Epidermal melanocyte (primary cell): Measurements from ENCODE around the gene MAEA.
"Not testable (repeated sequence)": the region's sequence is repeated elsewhere in the genome, so short reads cannot be mapped to it uniquely, and the experiment has no call there.

Experiments
- DNase-seq: peaks from one replicate; pipeline ENCODE4 v3.0.0; 2011; ENCODE audit warnings: low spot score; ENCODE audit not compliant: insufficient read length

MAEA gene

DNA sequence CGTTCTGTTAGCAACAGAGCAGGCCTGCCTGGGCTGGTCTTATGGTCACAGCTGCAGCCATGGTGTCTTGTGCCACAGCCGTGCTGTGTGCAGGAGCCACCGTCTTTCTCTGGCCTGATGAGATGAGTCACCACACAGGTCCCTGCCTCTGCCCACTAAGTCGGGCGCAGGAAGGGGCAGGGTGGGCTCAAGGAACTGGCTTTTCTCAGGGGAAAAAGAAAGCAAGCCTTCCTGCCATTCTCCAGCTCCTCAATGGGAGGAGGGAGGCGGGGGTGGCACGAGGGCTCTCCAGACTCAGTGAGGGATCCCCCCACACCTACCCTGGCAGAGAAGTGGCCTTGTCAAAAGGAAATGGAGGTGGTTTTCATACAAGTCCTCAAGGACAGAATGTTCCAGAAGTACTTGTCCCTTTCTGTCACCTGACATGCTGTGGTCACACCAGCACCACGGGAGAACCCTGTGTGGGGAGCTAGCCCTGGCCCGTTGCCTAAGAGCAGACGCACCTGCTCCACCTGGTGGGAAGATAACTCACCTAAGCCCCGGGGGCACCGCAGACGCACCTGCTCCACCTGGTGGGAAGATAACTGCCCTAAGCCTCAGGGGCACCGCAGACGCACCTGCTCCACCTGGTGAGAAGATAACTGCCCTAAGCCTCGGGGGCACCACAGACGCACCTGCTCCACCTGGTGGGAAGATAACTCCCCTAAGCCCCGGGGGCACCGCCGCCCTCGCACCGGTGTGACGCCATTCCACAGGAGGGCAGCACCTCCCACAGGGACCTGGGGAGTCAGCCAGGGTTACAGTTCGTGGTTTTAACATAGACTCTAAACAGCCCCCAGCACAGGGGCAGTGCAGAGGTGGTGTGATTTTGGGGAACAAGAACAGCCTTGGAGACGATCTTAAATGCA lies 75.8 kb downstream of the MAEA start:
- DNase-seq: no peak

DNA sequence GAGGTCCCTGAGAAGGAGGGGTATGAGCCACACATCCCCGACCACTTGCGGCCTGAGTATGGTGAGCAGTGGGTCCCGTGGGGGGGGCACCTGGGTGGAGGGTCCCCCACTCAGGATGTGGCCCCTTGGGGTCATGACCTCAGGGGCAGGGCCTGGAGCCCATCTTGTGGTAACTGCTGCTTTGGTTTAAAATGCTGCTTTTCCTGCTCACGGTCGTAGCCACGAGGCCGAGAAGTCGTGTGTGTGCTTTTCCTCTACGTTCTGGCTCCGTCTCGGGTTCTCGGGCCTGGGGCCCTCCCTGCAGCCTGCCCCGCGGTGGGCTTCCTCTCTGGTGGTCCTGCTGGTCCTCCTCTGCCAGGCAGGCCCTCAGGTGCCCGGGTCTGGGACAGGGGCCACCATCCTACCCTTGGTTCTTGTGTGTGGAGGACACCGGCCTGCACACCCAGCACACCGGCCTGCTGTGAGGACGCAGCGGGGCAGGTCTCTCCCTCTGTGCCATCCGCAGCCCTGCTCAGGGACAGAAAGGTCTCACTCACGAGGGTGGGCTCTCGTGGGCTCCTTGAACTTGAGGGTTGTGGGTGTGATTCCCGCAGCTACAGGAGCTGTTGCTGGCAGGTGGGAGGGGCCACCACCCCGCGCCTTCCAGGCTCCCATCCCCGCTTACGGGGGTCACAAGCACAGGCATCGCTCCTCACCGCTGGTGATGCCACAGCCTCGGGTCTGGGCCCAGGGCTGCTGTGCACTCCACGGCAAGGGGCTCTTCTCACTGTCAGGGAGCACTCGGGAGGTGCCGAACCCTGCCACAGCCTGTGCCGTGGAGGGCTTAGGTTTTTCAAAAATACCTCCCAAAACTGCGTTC lies 76.9 kb downstream of the MAEA start:
- DNase-seq: no peak

DNA sequence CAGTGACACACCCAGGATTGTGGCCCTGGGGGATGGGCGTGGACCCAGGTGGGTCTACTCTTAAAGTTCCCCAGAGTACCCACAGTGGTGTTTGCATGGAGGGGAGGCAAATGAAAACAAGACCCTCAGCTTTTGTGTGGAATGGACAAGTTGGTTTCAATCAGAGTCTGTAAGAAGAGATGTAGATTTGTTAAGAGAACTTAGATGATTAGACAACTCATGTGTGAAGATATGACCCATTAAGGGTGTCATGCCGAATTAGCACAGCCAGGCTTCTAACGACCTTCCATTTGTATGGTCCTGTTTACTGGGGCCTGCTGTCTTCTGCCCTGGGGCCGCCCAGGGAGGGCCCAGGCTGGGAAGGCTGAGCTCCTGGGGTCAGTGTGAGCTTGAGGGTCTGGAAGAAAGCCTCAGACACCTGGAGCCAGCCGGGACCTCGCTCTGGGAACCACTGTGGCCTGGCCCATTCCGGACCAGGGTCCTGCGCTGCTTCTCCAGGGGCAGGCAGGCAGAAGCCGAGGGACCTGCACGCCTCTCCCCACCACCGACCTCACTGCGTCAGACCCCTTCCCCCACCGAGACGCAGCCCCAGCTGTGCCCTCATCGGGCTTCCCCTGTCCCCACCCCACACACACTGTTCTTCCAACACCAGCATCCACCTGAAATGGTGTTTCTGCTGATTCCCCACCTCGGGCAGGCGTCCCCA lies 77.7 kb downstream of the MAEA start:
- no peak for DNase-seq

DNA sequence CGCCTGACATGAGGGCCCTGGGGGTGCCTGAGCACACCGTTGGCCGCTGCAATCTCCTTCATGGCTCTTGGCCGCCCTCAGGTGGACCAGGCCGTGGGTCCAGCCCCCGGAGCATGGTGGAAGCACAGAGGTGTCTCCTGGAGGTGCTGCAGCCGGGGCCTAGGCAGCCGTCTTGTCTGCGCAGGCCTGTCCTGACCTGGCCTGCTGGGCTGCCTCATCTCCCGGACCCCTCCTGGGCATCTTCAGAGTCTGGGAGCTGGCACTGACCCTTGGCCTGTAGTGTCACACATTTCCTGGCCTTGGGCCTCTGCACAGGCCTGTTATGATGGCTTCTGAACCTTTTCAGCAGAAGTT lies 78.2 kb downstream of the MAEA start:
- DNase-seq: no peak

DNA sequence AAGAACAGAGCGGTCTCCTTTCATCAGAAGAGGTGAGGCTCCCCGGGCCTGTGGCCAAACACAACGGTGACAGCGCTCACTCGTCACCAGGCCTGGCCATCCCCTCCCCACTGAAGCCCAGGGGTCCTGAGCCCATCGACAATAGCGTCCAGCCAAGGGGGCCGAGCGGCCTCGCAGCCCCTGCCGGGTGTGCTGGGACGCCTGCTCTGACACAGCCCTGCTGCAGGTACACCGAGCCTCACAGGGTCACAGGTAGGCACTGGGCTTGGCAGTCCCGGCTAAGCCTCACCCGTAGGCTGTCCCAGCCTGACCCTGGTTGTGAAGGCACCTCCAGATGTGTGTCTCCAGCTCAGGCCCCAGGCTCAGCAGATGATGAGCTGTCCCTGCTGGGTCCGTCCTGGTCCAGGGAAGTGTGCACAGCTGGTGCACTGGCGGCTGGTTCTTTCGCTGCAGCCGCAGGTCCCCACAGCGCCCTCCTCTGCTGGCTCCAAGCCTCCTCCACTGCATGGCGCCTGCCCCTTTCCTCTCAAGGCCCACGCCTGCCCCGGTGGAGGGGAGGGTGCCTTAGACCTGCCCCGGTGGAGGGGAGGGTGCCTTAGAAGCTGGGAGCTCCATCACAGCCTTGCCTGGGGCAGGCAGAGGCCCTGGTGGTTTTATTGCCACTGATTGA lies 78.9 kb downstream of the MAEA start:
- no peak for DNase-seq

DNA sequence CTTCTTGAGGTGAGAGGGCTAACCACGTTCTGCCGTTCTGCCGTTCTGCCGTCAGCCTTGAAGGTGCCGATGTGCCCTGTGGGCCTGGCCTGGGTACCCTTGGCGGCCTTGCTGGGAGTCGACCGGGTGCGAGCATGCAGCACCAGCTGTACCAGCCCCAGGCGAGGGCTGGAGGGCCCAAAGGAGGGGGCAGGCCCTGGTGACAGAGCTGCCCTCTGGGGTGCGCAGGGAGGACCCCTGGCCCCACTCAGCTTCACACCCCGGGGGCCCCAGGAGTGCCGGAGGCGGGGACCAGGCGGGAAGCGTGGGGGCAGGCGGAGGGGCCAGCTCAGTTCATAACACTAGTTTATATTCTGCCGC lies 79.4 kb downstream of the MAEA start:
- DNase-seq: no peak

DNA sequence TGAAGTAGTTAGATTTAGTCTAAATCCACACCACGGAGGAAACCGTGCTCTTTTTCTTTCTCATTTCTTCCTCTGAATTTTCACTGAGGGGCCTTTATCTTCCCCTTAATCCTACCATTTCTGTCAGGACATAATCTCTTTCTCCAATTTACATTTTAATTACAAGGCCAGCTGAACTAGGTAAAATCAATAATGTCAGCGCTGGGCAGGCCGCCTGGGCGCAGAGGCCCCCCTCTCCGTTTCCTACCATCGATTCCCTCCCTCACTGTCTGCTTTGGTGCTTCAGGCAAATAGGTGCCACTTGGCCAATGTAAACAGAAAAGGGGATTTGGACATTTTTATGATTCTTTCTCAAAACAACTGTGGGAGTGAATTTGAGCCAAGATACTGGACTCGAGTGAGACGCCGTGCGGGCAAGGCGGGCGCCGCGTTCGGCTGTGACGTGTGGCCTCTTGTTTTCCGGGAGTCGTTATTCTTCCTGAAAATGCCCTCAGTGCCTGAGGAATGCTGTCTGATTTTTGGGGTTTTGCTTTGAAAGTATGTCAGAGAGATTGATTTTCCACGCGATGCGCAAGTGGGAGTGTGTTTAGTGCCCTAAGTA lies 79.9 kb downstream of the MAEA start:
- DNase-seq: no peak

DNA sequence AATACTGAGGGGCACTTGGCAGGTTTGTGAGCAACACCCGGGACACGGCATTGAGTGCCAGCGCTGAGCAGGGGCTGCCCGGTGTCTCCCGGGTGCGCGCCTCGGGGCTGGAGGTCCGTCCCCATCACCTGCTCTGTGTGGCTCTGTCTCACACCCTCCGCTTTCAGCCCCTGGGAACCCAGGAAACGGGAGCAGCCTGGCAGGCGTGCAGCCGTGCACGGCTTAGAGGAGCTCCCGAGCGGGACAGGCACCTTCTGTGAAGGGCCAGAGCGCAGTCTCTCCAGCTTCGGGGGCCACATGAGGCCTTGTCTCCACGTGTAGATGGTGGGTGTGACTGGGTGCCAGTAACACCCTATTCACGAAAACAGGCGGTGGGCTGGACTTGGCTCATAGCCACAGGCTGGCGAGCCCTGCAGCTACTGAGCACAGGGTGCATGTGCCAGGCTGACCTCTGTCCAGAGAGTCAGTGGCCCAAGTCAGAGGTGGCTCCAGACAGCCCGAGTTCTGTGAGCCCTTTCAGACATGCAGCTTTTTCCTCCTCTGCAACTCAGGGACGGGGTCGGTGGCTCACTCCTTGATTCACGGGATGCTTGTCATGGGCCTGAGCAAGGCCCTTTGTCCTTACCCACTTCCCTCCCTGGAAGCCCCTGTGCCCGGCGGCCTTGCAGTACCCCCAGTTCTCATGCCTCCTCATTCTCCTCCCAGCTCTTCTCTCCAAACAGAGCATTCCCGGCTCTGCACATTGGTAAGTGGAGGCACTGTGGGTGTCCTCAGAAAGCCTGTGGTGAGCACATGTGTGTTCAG lies 80.8 kb downstream of the MAEA start:
- no peak for DNase-seq

DNA sequence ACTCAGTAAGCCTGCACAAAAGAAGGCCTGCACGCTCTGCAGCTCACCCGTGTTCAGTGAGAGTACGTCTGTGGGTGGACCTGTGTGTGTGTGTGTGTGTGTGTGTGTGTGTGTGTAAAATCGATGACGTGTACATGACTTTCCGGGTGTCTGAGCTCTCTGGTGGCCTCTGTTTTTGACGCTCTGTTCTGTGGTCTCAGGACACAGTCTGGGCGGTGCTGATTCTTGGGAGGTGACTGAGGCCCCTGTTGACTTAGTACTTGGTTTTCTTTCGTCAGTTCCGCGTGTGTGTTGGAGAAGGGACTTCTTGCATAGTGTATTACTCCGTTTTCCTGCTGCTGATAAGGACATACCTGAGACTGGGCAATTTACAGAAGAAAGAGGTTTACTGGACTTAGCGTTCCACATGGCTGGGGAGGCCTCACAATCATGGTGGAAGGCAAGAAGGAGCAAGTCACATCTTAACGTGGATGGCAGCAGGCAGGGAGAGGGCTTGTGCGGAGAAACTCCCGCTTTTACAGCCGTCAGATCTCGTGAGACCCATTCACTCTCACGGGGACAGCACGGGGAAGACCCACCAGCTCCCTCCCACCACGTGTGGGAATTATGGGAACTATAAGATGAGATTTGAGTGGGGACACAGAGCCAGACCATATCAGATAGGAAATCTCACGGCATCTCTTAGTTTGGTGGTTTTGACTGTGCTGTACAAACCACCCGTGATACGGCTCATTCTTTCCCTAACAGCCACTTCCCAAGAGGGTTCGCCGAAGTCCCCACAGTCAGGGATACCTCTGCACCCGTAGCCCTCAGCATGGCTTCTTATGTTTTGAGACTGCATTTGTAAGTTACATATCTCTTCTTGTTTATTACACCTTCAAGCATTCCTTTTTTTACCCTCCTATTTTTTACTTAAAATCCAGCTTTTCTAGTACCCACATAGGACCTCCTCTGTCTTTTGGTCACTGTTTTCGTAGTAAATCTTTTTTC lies 81.8 kb downstream of the MAEA start:
- DNase-seq: no peak

DNA sequence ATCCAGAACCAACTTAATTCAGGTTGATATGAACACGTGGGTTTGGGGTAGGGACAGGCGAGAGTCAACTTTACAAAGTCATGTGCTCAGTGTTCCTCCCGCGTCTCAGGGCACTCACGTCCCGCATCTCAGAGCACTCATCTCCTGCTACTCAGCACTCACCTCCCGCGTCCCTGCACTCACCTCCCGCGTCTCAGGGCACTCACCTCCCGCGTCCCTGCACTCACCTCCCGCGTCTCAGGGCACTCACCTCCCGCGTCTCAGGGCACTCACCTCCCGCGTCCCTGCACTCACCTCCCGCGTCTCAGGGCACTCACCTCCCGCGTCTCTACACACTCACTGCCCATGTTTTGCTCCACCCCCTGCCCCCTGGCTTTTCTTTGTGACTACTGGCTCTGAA lies 82.9 kb downstream of the MAEA start:
- DNase-seq: not testable (repeated sequence)

DNA sequence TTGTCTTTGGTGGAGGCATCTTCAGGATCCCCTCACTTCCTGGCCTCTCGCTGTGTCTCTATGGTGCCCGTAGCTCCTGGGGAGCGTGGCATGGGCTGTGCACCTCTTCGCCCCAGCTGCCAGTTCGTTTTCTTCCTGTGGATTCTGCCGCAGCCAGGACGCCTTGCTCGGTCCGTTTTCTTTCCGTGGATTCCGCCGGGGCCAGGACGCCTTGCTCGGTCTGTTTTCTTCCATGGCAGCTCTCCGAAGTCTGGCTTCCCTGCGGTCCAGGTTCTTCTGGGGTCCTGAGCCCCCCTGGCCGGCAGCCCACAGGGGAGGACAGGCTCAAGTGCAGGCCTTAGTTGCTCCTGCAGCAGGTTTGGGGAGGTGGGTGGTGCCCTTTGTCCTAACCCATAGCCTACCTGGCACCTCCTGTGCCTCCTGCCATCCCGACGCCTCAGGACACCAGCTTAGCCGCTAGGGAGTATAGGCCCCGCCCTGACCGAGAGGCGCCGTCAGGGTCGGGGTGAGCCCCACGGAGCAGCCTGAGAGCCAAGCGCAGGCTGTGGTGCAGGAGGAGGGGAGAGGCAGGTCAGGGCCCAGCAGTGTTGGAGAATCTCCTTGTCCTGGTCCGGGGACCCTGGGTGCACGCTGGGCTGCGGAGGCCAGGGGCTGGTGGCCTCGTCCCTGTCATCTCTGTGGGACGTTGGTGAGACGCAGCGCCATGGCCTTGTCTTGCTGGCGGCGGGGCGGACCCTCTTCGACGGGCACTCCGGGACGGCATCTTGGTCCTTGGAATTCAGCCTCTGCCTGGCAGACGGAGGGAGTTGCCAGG lies 84.4 kb downstream of the MAEA start:
- DNase-seq: no peak

DNA sequence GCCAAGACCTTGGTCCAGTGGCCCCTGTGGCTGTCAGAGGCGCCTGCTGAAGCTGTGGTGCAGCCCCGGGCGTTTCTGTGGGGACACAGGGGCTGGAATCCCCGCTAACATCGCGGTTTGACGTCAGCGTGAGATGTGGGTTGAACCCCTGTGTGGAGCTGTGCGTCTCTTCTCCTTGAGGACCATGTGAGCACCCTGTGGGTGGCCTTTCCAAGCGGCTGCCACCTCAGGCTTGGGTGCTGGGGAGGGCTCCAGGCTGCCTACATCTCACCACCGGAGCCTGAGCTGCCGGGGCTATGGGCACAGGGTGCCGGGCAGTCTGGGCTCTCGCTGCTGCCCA lies 85.0 kb downstream of the MAEA start:
- no peak for DNase-seq

DNA sequence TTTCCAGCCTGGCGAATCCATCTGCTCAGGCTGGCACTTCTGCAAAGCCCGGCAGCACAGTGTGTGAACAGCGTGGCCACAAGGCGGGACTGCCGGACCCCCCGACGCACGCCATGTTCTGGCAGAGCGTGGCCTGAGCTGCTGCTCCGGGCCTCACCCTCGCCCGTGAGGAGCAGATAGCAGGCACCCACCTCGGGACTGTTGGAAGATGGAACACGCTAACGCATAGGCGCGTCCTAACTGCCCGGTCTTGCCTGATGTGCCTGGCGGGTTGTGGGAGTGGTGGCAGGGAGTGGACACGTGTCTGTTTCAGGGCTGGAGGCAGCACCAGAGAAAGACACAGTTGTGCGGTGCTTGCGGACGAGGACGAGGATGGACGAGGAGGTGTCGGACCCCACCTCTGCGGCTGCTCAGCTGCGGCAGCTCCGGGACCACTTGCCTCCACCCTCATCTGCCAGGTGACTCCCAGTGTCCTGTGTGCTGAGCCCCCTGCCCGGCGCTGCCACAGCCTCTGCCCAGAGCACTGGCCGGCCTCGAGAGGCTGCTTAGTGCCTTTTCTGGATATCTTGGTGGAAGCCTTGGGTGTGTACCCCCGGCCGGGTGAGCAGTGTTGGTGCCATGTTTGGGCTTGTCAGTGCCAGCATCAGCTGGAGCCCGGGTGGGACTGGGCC lies 85.5 kb downstream of the MAEA start:
- DNase-seq: no peak

DNA sequence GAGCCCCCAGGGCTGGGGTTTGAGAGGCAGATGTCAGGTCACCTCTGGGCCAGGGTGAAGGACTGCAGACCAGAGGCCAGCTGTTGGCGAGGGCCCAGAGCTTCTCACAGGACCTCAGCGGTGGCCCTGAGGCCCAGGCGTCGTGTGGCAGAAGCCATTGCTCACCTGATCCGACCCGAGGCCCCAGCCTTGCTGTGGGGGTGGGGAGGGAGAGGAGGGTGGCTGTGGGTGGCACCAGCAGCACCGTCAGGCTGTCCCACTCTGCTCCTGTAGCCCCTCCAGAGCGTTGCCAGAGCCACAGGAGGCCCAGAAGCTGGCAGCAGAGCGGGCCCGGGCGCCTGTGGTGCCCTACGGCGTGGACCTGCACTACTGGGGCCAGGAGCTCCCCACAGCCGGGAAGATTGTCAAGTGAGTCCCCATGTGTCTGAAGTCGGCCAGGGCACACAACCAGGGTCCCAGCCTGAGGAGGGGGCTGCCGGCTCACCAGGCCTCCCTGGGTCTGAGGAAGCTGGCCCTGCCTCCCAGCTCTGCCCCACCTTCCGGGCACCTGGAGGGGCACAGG lies 86.2 kb downstream of the MAEA start:
- no peak for DNase-seq

DNA sequence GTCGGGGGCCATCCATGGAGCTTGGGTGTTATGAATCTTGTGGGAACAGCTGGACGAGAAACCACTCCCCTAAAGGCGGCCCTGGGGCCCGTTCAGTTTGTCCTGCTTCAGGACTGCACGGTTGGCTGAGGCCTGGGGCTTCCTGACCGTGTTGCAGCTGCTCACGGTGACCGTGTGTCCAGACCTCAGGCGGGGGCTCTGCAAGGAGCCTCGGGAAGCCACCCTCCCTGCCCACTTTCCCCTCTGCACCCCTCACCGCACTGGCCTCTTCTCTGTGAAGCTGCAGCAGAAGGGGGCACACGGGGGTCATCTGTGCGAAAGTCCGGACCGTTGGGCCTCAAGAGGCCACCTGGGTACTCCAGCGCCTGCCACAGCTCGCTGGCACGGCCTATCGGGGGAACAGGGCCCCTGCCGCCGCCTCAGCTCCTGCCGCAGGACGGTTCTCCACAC lies 86.7 kb downstream of the MAEA start:
- DNase-seq: no peak

DNA sequence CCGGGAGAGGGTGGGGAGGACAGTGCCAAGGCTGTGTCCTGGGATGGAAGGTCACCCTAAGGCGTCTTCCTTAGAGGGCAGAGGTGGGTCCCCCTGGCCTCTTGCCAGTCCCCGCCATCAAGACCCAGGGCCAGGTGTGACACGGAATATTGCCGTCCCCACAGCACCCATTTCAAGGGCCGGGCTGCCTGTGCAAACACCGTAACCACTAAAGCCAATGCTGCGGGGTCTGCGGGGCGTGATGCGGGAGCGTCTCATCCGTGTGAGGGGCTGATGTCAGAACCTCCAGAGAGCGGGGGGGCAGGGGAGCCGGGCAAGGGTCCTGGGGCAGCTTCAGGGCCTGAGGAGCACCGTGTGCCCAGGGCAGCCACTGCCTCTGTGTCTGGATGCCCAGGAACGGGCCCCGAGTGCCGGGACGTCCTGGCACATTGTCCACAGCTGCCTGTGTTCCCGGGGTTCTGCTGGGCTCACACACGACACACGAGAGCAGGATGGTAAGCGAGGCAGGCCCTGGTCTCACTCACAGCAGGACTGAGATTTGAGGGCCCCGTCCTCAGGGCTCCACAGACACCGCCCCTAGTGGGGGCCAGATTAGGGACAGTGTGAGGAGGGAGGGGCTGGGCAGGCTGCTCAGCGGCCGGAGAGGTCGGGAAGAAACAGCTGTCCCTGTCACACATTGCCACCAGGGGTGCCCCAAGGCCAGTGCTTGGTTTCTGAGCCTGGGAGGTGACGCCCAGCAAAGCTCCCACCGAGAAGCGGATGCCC lies 87.3 kb downstream of the MAEA start:
- DNase-seq: no peak
